Neural cell (in vitro differentiated cells): Measurements from ENCODE around the gene KIF16B. TPM values are rescaled to one million over a fixed set of nuclear protein-coding genes. Genes with fewer than 3 reads are reported as not detected.

ENCODE experiments used
- H2AFZ ChIP-seq: fragments of 200-600, 300-800 bp; sonication (generic), shearing (Covaris generic); 2 replicates; pipeline ENCODE4 v1.6.0; 2014; ENCODE audit warnings: low read depth, mild to moderate bottlenecking, antibody characterized with exemption, low read length, moderate library complexity
- H3F3A ChIP-seq: fragments of 200-600 bp; shearing (Covaris generic); 2 replicates; pipeline ENCODE4 v1.6.1; 2016; ENCODE audit warnings: mild to moderate bottlenecking, moderate library complexity, mixed read lengths, antibody characterized with exemption, low read length; ENCODE audit not compliant: insufficient read depth, poor library complexity, severe bottlenecking
- H3K27ac ChIP-seq: fragments of 200-600, 300-800 bp; sonication (generic), shearing (Covaris generic); 2 replicates; pipeline ENCODE4 v1.5.1; 2014; ENCODE audit warnings: mild to moderate bottlenecking, low read length, moderate library complexity
- H3K27me3 ChIP-seq: fragments of 300-800, 200-600 bp; sonication (generic), shearing (Covaris generic); 2 replicates; pipeline ENCODE4 v1.6.0; 2014; ENCODE audit warnings: mild to moderate bottlenecking, low read depth, low read length, moderate library complexity; ENCODE audit not compliant: insufficient read depth
- H3K36me3 ChIP-seq: fragments of 300-800, 200-600 bp; sonication (generic), shearing (Covaris generic); 2 replicates; pipeline ENCODE4 v1.5.1; 2014; ENCODE audit warnings: mild to moderate bottlenecking, antibody characterized with exemption, low read length, moderate library complexity; ENCODE audit not compliant: insufficient read depth
- H3K4me2 ChIP-seq: fragments of 300-800, 200-600 bp; sonication (generic), shearing (Covaris generic); 2 replicates; pipeline ENCODE4 v1.6.0; 2014; ENCODE audit warnings: mild to moderate bottlenecking, low read length
- H3K4me3 ChIP-seq: fragments of 300-800, 200-600 bp; sonication (generic), shearing (Covaris generic); 2 replicates; pipeline ENCODE4 v1.5.1; 2014; ENCODE audit warnings: mild to moderate bottlenecking, low read length, moderate library complexity
- H3K79me2 ChIP-seq: fragments of 200-600 bp; shearing (Covaris generic); replicated peaks from 2 replicates; pipeline ENCODE4 v1.6.0; 2014; ENCODE audit warnings: mild to moderate bottlenecking, low read length, moderate library complexity; ENCODE audit not compliant: insufficient read depth
- H3K9ac ChIP-seq: fragments of 300-800, 200-600 bp; sonication (generic), shearing (Covaris generic); 2 replicates; pipeline ENCODE4 v1.6.1; 2016; ENCODE audit warnings: mild to moderate bottlenecking, low read length, mixed read lengths
- H3K9me2 ChIP-seq: fragments of 200-600 bp; shearing (Covaris generic); 2 replicates; pipeline ENCODE4 v1.6.1; 2016; ENCODE audit warnings: mild to moderate bottlenecking, low read length, mixed read lengths; ENCODE audit not compliant: insufficient read depth
- H3K9me3 ChIP-seq: fragments of 200-600, 300-800 bp; sonication (generic), shearing (Covaris generic); 2 replicates; pipeline ENCODE4 v1.6.1; 2016; ENCODE audit warnings: mild to moderate bottlenecking, mixed run types, low read length, moderate library complexity, mixed read lengths
- H4K20me1 ChIP-seq: fragments of 200-600 bp; shearing (Covaris generic); 2 replicates; pipeline ENCODE4 v1.6.1; 2016; ENCODE audit warnings: mild to moderate bottlenecking, mixed run types; ENCODE audit not compliant: insufficient read depth
- CTCF ChIP-seq: fragments of 450-650 bp; IDR thresholded peaks from 2 replicates; pipeline ENCODE4 v1.5.1; 2014; ENCODE audit warnings: antibody characterized with exemption, mild to moderate bottlenecking, moderate library complexity; ENCODE audit not compliant: poor library complexity, severe bottlenecking
- EP300 ChIP-seq: fragments of 450-650 bp; conservative IDR thresholded peaks from 2 replicates; pipeline ENCODE4 v1.6.1; 2014; ENCODE audit warnings: antibody characterized with exemption, mild to moderate bottlenecking, moderate library complexity; ENCODE audit not compliant: poor library complexity, severe bottlenecking
- EZH2 ChIP-seq: fragments of 200-600, 300-800 bp; shearing (Covaris generic), sonication (generic); IDR thresholded peaks from 2 replicates; pipeline ENCODE4 v1.6.1; 2014; ENCODE audit warnings: antibody characterized with exemption, low read length, borderline replicate concordance, mild to moderate bottlenecking; ENCODE audit not compliant: insufficient read depth, poor library complexity, severe bottlenecking
- MXI1 ChIP-seq: fragments of 450-650 bp; conservative IDR thresholded peaks from 2 replicates; pipeline ENCODE4 v1.6.1; 2014; ENCODE audit warnings: antibody characterized with exemption, mild to moderate bottlenecking; ENCODE audit not compliant: poor library complexity, severe bottlenecking
- POLR2AphosphoS5 ChIP-seq: IDR thresholded peaks from 2 replicates; pipeline ENCODE4 v1.6.1; 2012
- RAD21 ChIP-seq: fragments of 450-650 bp; conservative IDR thresholded peaks from 2 replicates; pipeline ENCODE4 v1.6.1; 2014; ENCODE audit warnings: antibody characterized with exemption, mild to moderate bottlenecking, moderate library complexity
- REST ChIP-seq: IDR thresholded peaks from 2 replicates; pipeline ENCODE4 v1.6.1; 2012; ENCODE audit warnings: borderline replicate concordance
- SMC3 ChIP-seq: fragments of 450-650 bp; conservative IDR thresholded peaks from 2 replicates; pipeline ENCODE4 v1.6.1; 2014; ENCODE audit warnings: antibody characterized with exemption, mild to moderate bottlenecking, moderate library complexity; ENCODE audit not compliant: poor library complexity
- TAF1 ChIP-seq: IDR thresholded peaks from 2 replicates; pipeline ENCODE4 v1.6.1; 2012; ENCODE audit warnings: low read depth
- polyA plus RNA-seq: library from polyadenylated mRNA; depleted of rRNA; stranded (reverse); fragments of >200 nt; gene quantifications from 2 replicates; pipeline ENCODE4 v1.2.3, GENCODE V29; 2014

KIF16B gene
- polyA plus RNA-seq, 1 donor from 2014 or later = 3.8 TPM

- no peak overlapping the region for H3K27ac ChIP-seq
- H3K79me2 ChIP-seq = no peaks in the 10 kb centered on the region
- H4K20me1 ChIP-seq = no peaks in the 10 kb centered on the region
- H3K4me3 ChIP-seq = no peak overlapping the region
- no peaks in the 10 kb centered on the region for H3K36me3 ChIP-seq
- no peak overlapping the region for H2AFZ ChIP-seq
- no peaks in the 10 kb centered on the region for H3F3A ChIP-seq
- TF ChIP-seq SMC3 (no peak), EP300 (no peak), POLR2AphosphoS5 (no peak), EZH2 (no peak), RAD21 (no peak), REST (no peak), CTCF (no peak), TAF1 (no peak), MXI1 (no peak)
- no peak overlapping the region for H3K9ac ChIP-seq
- no peaks in the 10 kb centered on the region for H3K27me3 ChIP-seq
- H3K4me2 ChIP-seq = no peak overlapping the region
- peaks cover 3% of the 10 kb centered on the region for H3K9me3 ChIP-seq
- no peaks in the 10 kb centered on the region for H3K9me2 ChIP-seq
These were observed 273.4 kb downstream of the KIF16B start for GRCh38 chr20:16299897-16300296.

GRCh38 chr20:16296931-16297330 lies 276.3 kb downstream of the KIF16B start:
- no peak overlapping the region for H3K4me3 ChIP-seq
- H3K27ac ChIP-seq = no peak overlapping the region
- H3K36me3 ChIP-seq = no peaks in the 10 kb centered on the region
- H3K9ac ChIP-seq = no peak overlapping the region
- H3F3A ChIP-seq = no peaks in the 10 kb centered on the region
- H3K27me3 ChIP-seq = no peaks in the 10 kb centered on the region
- no peak overlapping the region for H2AFZ ChIP-seq
- no peaks in the 10 kb centered on the region for H3K9me2 ChIP-seq
- H3K4me2 ChIP-seq = no peak overlapping the region
- H3K79me2 ChIP-seq = no peaks in the 10 kb centered on the region
- H4K20me1 ChIP-seq = no peaks in the 10 kb centered on the region
- H3K9me3 ChIP-seq = peaks cover 1% of the 10 kb centered on the region
- TF ChIP-seq TAF1 (no peak), EZH2 (no peak)

- TF ChIP-seq EP300 (no peak), SMC3 (no peak), CTCF (no peak), MXI1 (no peak), TAF1 (no peak), EZH2 (no peak), REST (no peak), RAD21 (no peak), POLR2AphosphoS5 (no peak)
- no peaks in the 10 kb centered on the region for H3F3A ChIP-seq
- no peaks in the 10 kb centered on the region for H4K20me1 ChIP-seq
- no peak overlapping the region for H2AFZ ChIP-seq
- no peaks in the 10 kb centered on the region for H3K79me2 ChIP-seq
- H3K4me2 ChIP-seq = no peak overlapping the region
- no peaks in the 10 kb centered on the region for H3K9me3 ChIP-seq
- no peaks in the 10 kb centered on the region for H3K9me2 ChIP-seq
- H3K27ac ChIP-seq = no peak overlapping the region
- no peaks in the 10 kb centered on the region for H3K27me3 ChIP-seq
- H3K9ac ChIP-seq = no peak overlapping the region
- H3K36me3 ChIP-seq = no peaks in the 10 kb centered on the region
- no peak overlapping the region for H3K4me3 ChIP-seq
These were observed 277.7 kb downstream of the KIF16B start for GRCh38 chr20:16295534-16295933.
